ENCODE results near the gene TBKBP1.

DNA sequence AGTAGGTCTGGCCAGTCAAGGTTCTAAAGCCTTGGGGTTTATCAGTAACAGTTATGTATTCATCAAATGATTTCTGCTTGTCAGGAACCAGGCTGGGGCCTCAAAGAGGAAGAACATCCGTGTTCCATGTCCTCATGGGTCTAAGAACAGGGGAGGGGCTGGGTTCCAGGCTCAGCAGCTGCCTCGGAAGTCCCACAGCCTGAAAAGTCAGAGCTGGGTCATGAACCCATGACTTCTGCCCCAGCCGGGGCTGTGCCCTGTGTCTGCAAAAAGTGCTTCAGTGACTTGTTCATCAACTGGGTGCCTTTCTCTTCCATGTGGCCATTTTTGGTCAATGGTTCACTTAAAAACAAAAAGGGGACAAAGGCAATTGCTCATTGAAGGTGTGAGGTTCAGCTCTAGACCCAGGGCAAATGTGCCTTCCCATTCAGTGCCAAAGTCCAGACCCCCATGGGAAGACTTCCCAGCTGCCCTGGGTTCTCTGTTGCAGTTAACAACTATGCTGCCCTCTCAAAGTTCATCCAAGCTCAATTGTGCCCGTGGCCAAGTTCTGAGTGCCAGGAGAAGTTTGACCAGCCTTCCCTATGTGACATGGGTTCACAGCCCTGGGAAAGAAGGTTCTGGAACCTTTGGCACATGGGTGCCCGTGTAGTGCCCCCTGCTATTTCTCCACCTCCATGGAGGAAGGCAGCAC is 18.5 kb downstream of the TBKBP1 start:
- TF ChIP-seq, protein P1, sequence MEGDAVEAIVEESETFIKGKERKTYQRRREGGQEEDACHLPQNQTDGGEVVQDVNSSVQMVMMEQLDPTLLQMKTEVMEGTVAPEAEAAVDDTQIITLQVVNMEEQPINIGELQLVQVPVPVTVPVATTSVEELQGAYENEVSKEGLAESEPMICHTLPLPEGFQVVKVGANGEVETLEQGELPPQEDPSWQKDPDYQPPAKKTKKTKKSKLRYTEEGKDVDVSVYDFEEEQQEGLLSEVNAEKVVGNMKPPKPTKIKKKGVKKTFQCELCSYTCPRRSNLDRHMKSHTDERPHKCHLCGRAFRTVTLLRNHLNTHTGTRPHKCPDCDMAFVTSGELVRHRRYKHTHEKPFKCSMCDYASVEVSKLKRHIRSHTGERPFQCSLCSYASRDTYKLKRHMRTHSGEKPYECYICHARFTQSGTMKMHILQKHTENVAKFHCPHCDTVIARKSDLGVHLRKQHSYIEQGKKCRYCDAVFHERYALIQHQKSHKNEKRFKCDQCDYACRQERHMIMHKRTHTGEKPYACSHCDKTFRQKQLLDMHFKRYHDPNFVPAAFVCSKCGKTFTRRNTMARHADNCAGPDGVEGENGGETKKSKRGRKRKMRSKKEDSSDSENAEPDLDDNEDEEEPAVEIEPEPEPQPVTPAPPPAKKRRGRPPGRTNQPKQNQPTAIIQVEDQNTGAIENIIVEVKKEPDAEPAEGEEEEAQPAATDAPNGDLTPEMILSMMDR (conservative IDR thresholded peaks at IDR 0.05), result no peak
- TF ChIP-seq EZH2 (IDR thresholded peaks at IDR 0.05; ENCODE audit: low read depth), result no peak

Measured in PC-9 (cell line).